GM23338 (cell line): ENCODE data around the gene UNK. TPM values are rescaled to one million over a fixed set of nuclear protein-coding genes. Genes with fewer than 3 reads are reported as not detected.
"Not testable (repeated sequence)": the region's sequence is repeated elsewhere in the genome, so short reads cannot be mapped to it uniquely, and the experiment has no call there.

Source experiments
- ATAC-seq: fragments of 200-7000 bp; cut with Tn5 transposase; 3 replicates; pipeline ENCODE4 v1.9.1; 2020
- DNase-seq: peaks from one replicate; pipeline ENCODE4 v3.0.0-alpha.2; 2015; ENCODE audit warnings: low spot score
- H2AFZ ChIP-seq: fragments of 200-600 bp; sonication (generic); 2 replicates; pipeline ENCODE4 v1.8.0; 2016; ENCODE audit warnings: antibody characterized with exemption, mild to moderate bottlenecking, moderate library complexity
- H3F3A ChIP-seq: fragments of 200-600 bp; sonication (generic); replicated peaks from 2 replicates; pipeline ENCODE4 v1.8.0; 2017; ENCODE audit warnings: antibody characterized with exemption, mixed run types, low read depth
- H3K27ac ChIP-seq: fragments of 200-600 bp; sonication (generic); 2 replicates; pipeline ENCODE4 v1.6.1; 2016; ENCODE audit warnings: low read depth
- H3K27me3 ChIP-seq: fragments of 200-600 bp; sonication (generic); 2 replicates; pipeline ENCODE4 v1.8.0; 2016; ENCODE audit warnings: mild to moderate bottlenecking, mixed run types, moderate library complexity; ENCODE audit not compliant: insufficient read depth
- H3K36me3 ChIP-seq: fragments of 200-600 bp; sonication (generic); 2 replicates; pipeline ENCODE4 v1.8.0; 2016; ENCODE audit warnings: mild to moderate bottlenecking; ENCODE audit not compliant: insufficient read depth
- H3K4me1 ChIP-seq: fragments of 200-600 bp; sonication (generic); 2 replicates; pipeline ENCODE4 v1.8.0; 2016; ENCODE audit warnings: mild to moderate bottlenecking, moderate library complexity; ENCODE audit not compliant: insufficient read depth
- H3K4me2 ChIP-seq: fragments of 200-600 bp; sonication (generic); 2 replicates; pipeline ENCODE4 v1.7.1; 2017; ENCODE audit warnings: mixed run types
- H3K4me3 ChIP-seq: fragments of 200-600 bp; sonication (generic); 2 replicates; pipeline ENCODE4 v1.6.1; 2016; ENCODE audit warnings: mixed run types
- H3K79me2 ChIP-seq: fragments of 200-600 bp; sonication (generic); replicated peaks from 2 replicates; pipeline ENCODE4 v1.8.0; 2017; ENCODE audit warnings: mild to moderate bottlenecking; ENCODE audit not compliant: insufficient read depth
- H3K9me2 ChIP-seq: fragments of 200-600 bp; sonication (generic); 2 replicates; pipeline ENCODE4 v1.8.0; 2017; ENCODE audit not compliant: insufficient read depth
- H4K20me1 ChIP-seq: fragments of 200-600 bp; sonication (generic); replicated peaks from 2 replicates; pipeline ENCODE4 v1.8.0; 2017; ENCODE audit warnings: mild to moderate bottlenecking; ENCODE audit not compliant: insufficient read depth
- H3K27ac Mint-ChIP-seq: 2 replicates; pipeline ENCODE4 v1.8.0; 2020; ENCODE audit warnings: inconsistent platforms, mild to moderate bottlenecking, moderate library complexity, mixed read lengths
- H3K27me3 Mint-ChIP-seq: 3 replicates; pipeline ENCODE4 v1.8.0; 2022; ENCODE audit warnings: low read depth, mild to moderate bottlenecking, moderate library complexity, mixed read lengths, inconsistent platforms; ENCODE audit not compliant: insufficient read depth, poor library complexity
- H3K36me3 Mint-ChIP-seq: 3 replicates; pipeline ENCODE4 v1.8.0; 2021; ENCODE audit warnings: low read depth, mild to moderate bottlenecking, inconsistent platforms, moderate library complexity, mixed read lengths
- H3K4me1 Mint-ChIP-seq: 3 replicates; pipeline ENCODE4 v1.8.0; 2020; ENCODE audit warnings: mild to moderate bottlenecking, inconsistent platforms, mixed read lengths
- H3K4me3 Mint-ChIP-seq: 3 replicates; pipeline ENCODE4 v1.8.0; 2021; ENCODE audit warnings: moderate library complexity, mild to moderate bottlenecking, inconsistent platforms, mixed read lengths
- H3K9me3 Mint-ChIP-seq: 3 replicates; pipeline ENCODE4 v1.8.0; 2020; ENCODE audit warnings: moderate library complexity, mild to moderate bottlenecking, inconsistent platforms, mixed read lengths
- CREB1 ChIP-seq: fragments of 250-450 bp; sonication (Bioruptor Pico); IDR thresholded peaks from 2 replicates; pipeline ENCODE4 v1.5.0; 2020; ENCODE audit warnings: low read depth, mild to moderate bottlenecking, moderate library complexity
- CTCF ChIP-seq, 2 experiments: fragments of 200-600 bp in 1 of 2; sonication (generic) in 1 of 2; conservative IDR thresholded peaks; 2 replicates each; pipeline versions ENCODE4 v1.5.1 to v1.6.1; 2016 to 2017; ENCODE audit warnings: antibody characterized with exemption in 2 of 2, low read depth in 2 of 2, mild to moderate bottlenecking in 2 of 2, moderate library complexity in 1 of 2
- ETS1 ChIP-seq: IDR thresholded peaks from 2 replicates; pipeline ENCODE4 v1.6.1; 2016; ENCODE audit warnings: antibody characterized with exemption
- EZH2 ChIP-seq: fragments of 200-600 bp; sonication (generic); IDR thresholded peaks from one replicate; pipeline ENCODE4 v1.8.0; 2017; ENCODE audit warnings: antibody characterized with exemption, mild to moderate bottlenecking, low read depth; ENCODE audit not compliant: unreplicated experiment
- EZH2phosphoT487 ChIP-seq: fragments of 200-600 bp; sonication (generic); IDR thresholded peaks from one replicate; pipeline ENCODE4 v1.8.1; 2018; ENCODE audit warnings: antibody characterized with exemption; ENCODE audit not compliant: unreplicated experiment
- JUNB ChIP-seq: IDR thresholded peaks from one replicate; pipeline ENCODE4 v1.6.1; 2016; ENCODE audit warnings: antibody characterized with exemption; ENCODE audit not compliant: unreplicated experiment
- NANOG ChIP-seq: IDR thresholded peaks from 2 replicates; pipeline ENCODE4 v1.6.1; 2016; ENCODE audit warnings: antibody characterized with exemption, borderline replicate concordance
- POLR2AphosphoS5 ChIP-seq: IDR thresholded peaks from 2 replicates; pipeline ENCODE4 v1.6.1; 2016; ENCODE audit warnings: antibody characterized with exemption, low read depth
- STAT1 ChIP-seq: IDR thresholded peaks from one replicate; pipeline ENCODE4 v1.6.1; 2016; ENCODE audit warnings: antibody characterized with exemption; ENCODE audit not compliant: unreplicated experiment
- ZNF114 ChIP-seq: fragments of 250-450 bp; sonication (Bioruptor Pico); IDR thresholded peaks from 2 replicates; pipeline ENCODE4 v1.5.0; 2020; ENCODE audit warnings: mild to moderate bottlenecking, moderate library complexity
- ZNF331 ChIP-seq: fragments of 250-450 bp; sonication (Bioruptor Pico); IDR thresholded peaks from 2 replicates; pipeline ENCODE4 v1.5.0; 2020; ENCODE audit warnings: low read depth, mild to moderate bottlenecking, moderate library complexity
- ZNF462 ChIP-seq: fragments of 250-450 bp; sonication (Bioruptor Pico); IDR thresholded peaks from 2 replicates; pipeline ENCODE4 v1.5.0; 2020; ENCODE audit warnings: mild to moderate bottlenecking, moderate library complexity
- polyA plus RNA-seq: library from polyadenylated mRNA; unstranded; fragments of >200 nt; fragmentation: Nextera tagmentation; extraction: Ambion mirVana; gene quantifications from 2 replicates; pipeline ENCODE4 v1.2.1, GENCODE V29; 2016
- total RNA-seq: library from RNA; depleted of rRNA; stranded (reverse); fragments of >200 nt; shearing (Covaris generic); gene quantifications from 2 replicates; pipeline ENCODE4 v1.2.3, GENCODE V29; 2014

The UNK gene
- total and polyA plus RNA-seq, 2 experiments from 2014 or later, result 21.8 to 65.2 TPM

GRCh38 chr17:75870228-75870627, 85.6 kb downstream of the UNK start:
- not testable (repeated sequence) for H3K79me2 ChIP-seq, H3K9me3 Mint-ChIP-seq, H3K4me2 ChIP-seq, H3K27me3 ChIP-seq, H3F3A ChIP-seq, H4K20me1 ChIP-seq, DNase-seq, H3K4me3 ChIP-seq, H3K36me3 Mint-ChIP-seq, H2AFZ ChIP-seq, H3K36me3 ChIP-seq, H3K4me1 ChIP-seq, H3K4me3 Mint-ChIP-seq, ATAC-seq, H3K27ac ChIP-seq, H3K9me2 ChIP-seq
- Mint-ChIP-seq H3K27ac (0 out of 2 replicates have a peak overlapping the region, but pooled peaks have one; percentile 10), H3K27me3 (peaks cover 16% of the 10 kb centered on the region), H3K4me1 (peaks cover 13% of the 10 kb centered on the region)

GRCh38 chr17:75872434-75873351, 88.1 kb downstream of the UNK start:
- H3F3A ChIP-seq, result peaks cover 16% of the 10 kb centered on the region
- H3K4me3 Mint-ChIP-seq, result no peak overlapping the region
- H3K27ac ChIP-seq, result peak overlapping the region; percentile 63
- peaks cover 28% of the 10 kb centered on the region for H3K27me3 Mint-ChIP-seq
- peaks cover 26% of the 10 kb centered on the region for H3K4me1 Mint-ChIP-seq
- no peak overlapping the region for H3K27ac Mint-ChIP-seq
- H4K20me1 ChIP-seq, result no peaks in the 10 kb centered on the region
- DNase-seq, result peak; percentile 68
- peak overlapping the region; percentile 87 for H2AFZ ChIP-seq
- peaks cover 17% of the 10 kb centered on the region for H3K27me3 ChIP-seq
- no peaks in the 10 kb centered on the region for H3K9me3 Mint-ChIP-seq
- ATAC-seq, result no peak
- no peak overlapping the region for H3K4me3 ChIP-seq
- H3K36me3 Mint-ChIP-seq, result no peaks in the 10 kb centered on the region
- H3K9me2 ChIP-seq, result no peaks in the 10 kb centered on the region
- no peaks in the 10 kb centered on the region for H3K79me2 ChIP-seq
- H3K4me1 ChIP-seq, result peaks cover 16% of the 10 kb centered on the region; the same call in 1 of the 2 replicates
- no peaks in the 10 kb centered on the region for H3K36me3 ChIP-seq
- 0 out of 2 replicates have a peak overlapping the region, but pooled peaks have one; percentile 26 for H3K4me2 ChIP-seq
- TF ChIP-seq CREB1 (CRISPR knock-in tag), result no peak
- no peak for TF ChIP-seq ZNF462 (CRISPR knock-in tag)
- no peak for TF ChIP-seq JUNB
- TF ChIP-seq EZH2phosphoT487, result no peak
- TF ChIP-seq ETS1, result no peak
- TF ChIP-seq EZH2, result no peak
- no peak for TF ChIP-seq CTCF (conservative IDR thresholded peaks at IDR 0.05; ENCODE audit: low read depth in 2 of 2)
- TF ChIP-seq POLR2AphosphoS5, result no peak
- TF ChIP-seq NANOG, result no peak
- TF ChIP-seq ZNF114 (CRISPR knock-in tag), result no peak
- no peak for TF ChIP-seq ZNF331 (CRISPR knock-in tag)
- TF ChIP-seq STAT1, result no peak
